CD4-positive, alpha-beta T cell treated with Interleukin-15 for 1 hour (primary cell): ENCODE results near the gene FBXO33.
"Not testable (repeated sequence)": the region's sequence is repeated elsewhere in the genome, so short reads cannot be mapped to it uniquely, and the experiment has no call there.

Experiments used
- DNase-seq: peaks from one replicate; pipeline ENCODE4 v3.0.0-alpha.2; 2020

Gene FBXO33

DNA sequence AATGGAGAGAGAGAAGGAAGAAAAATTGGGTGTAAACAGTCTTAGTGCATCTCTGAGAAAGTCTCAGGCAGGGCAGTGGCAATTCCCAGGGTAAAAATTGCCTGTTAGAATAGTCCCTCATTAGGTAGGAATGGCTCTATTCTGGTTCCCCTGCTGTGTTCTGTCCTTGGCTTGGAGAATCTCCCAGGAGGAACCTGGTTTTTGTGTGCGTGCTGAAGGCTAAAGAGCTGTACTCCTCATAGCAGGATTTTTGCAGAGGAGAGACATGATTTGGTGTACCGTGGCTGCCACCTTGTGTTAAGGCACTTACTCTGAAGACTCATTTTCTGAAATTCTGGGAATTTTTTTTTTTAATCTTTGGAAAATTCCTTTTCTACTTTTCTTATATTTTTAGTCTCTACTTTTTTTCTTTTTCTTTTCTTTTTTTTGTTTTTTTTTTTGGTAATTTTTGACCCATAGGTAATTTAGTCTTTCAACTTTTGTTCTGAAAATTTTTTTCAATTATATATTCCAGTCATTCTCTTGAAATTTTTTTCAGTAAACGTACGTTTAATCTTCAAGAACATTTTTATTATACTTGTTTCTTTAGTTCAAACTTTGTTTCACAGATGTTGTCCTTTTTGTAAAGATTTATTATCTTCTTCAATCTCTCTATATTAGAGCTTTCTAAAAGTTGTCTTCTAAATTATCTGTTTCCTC is 63.8 kb downstream of the FBXO33 start:
- no peak for DNase-seq

DNA sequence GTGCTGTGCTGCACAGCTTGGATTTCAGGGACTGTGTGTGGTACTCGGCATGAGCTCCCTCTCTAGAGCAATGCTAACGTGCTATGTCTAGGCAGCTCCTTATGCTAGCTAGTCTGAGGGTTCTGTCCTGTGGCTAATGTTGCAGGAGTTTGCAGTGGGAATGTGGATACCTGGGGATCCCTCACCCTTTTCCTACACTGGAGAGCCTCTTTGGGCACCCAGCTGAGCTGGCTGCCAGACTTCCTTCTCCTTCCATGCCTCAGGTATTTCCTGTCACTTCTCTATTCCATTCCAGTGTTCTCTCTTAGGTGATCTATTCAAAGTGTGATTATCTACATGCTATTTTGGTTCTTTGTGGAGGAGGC is 64.9 kb downstream of the FBXO33 start:
- DNase-seq, result no peak

DNA sequence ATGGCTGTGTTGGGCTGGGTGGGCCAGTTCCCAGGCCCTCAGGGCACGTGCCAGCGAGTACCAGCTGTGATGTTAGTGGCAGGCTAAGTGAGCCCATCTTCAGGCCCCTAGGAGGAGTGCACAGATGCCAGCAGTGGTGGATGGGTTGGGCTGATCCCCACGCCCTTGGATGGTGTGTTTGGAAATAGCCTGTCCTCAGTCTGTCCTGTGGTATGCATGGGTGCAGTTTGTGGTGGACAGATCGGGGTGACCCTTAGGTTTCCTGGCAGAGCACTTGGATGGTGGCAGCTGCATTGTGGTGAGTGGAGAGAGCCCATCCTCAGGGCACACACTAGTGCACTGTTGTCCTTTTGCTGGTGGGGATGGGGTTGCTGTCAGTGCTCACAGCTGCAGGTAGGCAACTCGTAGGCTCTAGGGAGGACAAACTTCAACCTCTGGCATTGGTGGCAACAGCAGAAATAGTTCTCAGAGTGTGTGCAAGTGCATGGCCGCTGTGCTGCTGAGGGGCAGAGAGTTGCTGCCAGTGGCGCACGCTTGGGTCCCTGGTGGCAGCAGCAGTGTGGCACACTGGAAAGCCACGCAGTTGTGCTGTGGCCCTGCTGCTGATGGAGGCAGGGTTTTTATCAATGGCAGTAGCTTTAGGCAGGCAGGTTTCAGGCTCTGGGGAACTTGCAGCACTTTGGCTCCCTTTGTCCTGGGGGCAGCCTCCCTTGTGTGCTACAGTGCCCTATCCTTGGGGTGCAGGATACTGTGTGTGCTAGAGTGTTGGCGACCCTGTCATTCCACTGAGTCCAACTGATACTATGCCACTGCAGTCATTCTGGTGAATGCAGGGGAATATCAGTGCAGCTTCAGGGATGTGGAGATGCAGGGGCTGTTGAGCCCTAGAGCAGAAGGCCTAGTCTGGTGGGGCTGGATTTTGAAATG is 65.5 kb downstream of the FBXO33 start:
- DNase-seq, result no peak

DNA sequence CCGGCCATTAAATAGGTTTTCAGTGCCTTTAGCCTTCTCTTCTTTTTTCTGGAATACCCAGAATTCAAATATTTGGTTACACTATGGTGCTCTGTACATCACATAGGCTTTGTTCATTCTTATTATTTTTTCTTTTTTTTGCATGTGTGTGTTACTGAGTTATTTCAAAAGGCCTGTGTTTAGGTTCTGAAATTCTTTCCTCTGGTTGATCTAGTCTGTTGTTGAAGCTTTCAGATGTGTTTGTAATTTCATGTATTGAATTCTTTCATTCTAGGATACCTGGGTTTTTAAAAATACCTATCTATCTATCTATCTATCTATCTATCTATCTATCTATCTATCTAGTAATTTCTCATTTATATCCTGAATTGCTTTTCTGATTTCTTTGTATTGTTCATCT is 66.9 kb downstream of the FBXO33 start:
- DNase-seq, result no peak

DNA sequence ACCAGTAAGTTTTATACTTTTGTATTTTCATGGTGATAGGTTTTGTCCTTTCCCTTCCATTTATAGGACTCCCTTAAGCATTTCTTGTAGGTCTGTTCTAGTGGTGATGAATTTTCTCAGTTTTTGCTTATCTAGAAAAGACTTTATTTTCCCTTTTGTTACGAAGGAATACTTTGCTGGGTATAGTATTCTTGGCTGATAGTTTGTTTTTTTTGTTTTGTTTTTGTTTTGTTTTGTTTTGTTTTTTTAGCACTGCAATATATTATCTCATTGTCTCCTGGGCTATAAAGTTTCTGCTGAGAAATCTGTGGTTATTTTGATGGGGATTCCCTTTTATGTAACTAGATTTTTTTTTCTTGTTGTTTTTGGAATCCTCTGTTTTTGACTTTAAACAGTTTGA is 67.7 kb downstream of the FBXO33 start:
- DNase-seq, result no peak

DNA sequence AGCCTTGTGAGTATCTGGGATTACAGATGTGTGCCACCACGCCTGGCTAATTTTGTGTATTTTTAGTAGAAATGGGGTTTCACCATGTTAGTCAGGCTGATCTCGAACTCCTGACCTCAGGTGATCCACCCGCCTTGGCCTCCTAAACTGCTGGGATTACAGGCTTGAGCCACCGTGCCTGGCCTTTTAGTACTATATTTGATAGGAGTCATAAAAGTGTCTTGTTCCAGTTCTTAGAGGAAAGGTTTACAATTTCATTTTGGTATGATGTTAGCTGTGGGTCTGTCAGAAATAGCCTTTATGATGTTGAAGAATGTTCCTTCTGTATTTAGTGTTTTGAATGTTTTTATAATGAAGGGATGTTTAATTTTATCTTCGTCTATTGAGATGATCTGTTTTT is 70.7 kb downstream of the FBXO33 start:
- DNase-seq, result not testable (repeated sequence)

DNA sequence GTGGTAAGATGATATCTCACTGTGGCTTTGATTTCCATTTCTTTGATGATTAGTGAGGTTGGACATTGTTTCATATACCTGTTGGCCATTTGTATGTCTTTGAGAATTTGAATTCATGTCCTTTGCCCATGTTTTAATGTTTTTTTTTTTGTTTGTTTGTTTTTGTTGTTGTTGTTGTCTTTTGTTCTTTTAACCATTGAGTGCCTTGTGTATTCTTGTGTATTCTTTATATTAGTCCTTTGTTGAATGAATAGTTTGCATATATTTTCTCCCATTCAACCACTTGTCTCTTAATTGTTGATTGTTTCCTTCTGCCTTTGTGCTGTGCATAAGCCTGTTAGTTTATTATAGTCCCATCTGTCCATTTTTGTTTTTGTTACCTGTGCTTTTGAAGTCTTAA is 71.9 kb downstream of the FBXO33 start:
- DNase-seq, result no peak

DNA sequence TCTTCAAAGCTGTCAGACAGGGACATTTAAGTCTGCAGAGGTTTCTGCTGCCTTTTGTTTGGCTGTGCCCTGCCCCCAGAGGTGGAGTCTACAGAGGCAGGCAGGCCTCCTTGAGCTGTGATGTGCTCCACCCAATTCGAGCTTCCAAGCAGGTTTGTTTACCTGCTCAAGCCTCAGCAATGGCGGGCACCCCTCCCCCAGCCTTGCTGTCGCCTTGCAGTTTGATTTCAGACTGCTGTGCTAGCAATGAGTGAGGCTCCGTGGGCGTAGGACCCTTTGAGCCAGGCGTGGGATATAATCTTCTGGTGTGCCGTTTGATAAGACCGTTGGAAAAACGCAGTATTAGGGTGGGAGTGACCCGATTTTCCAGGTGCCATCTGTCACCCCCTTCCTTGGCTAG is 73.2 kb downstream of the FBXO33 start:
- DNase-seq, result not testable (repeated sequence)

DNA sequence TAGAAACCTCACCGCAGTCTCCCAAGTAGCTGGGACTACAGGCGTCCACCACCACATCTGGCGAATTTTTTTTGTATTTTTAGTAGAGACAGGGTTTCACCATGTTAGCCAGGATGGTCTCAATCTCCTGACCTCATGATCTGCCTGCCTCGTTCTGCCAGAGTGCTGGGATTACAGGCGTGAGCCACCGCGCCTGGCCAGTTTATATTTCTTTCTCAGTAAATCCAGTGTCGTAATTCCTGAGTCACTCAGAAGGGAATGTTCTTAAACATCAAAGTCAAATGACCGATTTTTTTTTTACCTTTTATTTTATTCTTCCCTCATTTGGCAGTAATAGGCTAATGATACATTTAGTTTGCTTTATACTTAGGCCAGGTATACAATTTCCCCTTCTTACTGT is 80.5 kb downstream of the FBXO33 start:
- no peak for DNase-seq

DNA sequence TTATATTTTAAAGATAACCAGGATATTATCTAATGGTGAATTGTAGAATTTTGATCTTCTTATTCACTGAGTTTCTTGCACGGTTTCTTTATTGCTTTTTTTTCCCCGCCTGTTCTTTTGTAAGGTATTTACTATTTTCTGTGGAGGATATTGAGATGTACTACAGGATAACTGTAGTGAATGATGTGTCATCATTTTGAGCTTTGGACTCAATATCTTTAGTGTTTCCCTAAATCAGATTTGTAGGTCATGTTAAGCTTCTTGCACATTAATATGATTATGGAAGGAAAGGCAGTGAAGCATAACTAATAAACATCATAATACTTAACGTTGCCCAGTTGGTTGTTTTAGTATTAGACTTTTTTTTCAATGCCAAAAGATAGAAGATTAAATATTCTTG is 81.4 kb downstream of the FBXO33 start:
- no peak for DNase-seq
